ENCODE measurements around the gene SBNO2. TPM values are rescaled to one million over a fixed set of nuclear protein-coding genes. Genes with fewer than 3 reads are reported as not detected.

SBNO2 gene
- total and polyA plus RNA-seq, 8 donors: 16.3 to 74.7 (median 42.7) TPM

DNA sequence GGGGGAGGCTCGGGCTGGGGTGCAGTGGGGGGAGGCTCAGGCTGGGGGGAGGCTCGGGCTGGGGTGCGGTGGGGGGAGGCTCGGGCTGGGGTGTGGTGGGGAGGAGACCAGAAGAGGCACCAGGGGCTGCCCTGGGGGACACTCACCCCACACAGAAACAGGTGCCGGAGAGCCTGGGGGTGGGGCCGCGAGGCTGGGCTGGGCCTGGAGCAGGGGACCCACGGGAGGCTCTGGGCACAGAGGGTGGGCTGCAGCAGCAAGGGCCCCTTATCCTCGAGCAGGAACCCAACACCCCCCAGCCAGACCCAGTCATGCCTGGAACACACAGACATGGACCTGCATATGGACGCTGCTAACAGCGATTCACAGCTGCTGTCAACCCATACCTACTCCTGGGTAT, 35.9 kb downstream of the SBNO2 start:
- no peaks in the 10 kb centered on the region for H3K9me3 ChIP-seq
- no peak overlapping the region for H3K4me3 ChIP-seq
- WGBS, 5 donors: 75 to 89% (median 84%) methylated on average over 7 to 10 of the region's 11 CpGs
- intact Hi-C loops (cut with DNase I; ENCODE audit: low total_unique reads): no loop called here
- peaks cover 6 to 64% (median 50%) of the 10 kb centered on the region in 4 donors for H3K36me3 ChIP-seq
- H3K27me3 ChIP-seq: no peaks in the 10 kb centered on the region
- TF ChIP-seq, protein P1, sequence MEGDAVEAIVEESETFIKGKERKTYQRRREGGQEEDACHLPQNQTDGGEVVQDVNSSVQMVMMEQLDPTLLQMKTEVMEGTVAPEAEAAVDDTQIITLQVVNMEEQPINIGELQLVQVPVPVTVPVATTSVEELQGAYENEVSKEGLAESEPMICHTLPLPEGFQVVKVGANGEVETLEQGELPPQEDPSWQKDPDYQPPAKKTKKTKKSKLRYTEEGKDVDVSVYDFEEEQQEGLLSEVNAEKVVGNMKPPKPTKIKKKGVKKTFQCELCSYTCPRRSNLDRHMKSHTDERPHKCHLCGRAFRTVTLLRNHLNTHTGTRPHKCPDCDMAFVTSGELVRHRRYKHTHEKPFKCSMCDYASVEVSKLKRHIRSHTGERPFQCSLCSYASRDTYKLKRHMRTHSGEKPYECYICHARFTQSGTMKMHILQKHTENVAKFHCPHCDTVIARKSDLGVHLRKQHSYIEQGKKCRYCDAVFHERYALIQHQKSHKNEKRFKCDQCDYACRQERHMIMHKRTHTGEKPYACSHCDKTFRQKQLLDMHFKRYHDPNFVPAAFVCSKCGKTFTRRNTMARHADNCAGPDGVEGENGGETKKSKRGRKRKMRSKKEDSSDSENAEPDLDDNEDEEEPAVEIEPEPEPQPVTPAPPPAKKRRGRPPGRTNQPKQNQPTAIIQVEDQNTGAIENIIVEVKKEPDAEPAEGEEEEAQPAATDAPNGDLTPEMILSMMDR (IDR thresholded peaks at IDR 0.05): no peak
- TF ChIP-seq POLR2A (IDR thresholded peaks at IDR 0.05) (no peak), POLR2AphosphoS5 (IDR thresholded peaks at IDR 0.05) (no peak), EP300 (IDR thresholded peaks at IDR 0.05) (no peak)
- peaks cover 27 to 40% (median 32%) of the 10 kb centered on the region in 4 donors for H3K4me1 ChIP-seq
- no peak overlapping the region for H3K27ac ChIP-seq
- no peak for DNase-seq

DNA sequence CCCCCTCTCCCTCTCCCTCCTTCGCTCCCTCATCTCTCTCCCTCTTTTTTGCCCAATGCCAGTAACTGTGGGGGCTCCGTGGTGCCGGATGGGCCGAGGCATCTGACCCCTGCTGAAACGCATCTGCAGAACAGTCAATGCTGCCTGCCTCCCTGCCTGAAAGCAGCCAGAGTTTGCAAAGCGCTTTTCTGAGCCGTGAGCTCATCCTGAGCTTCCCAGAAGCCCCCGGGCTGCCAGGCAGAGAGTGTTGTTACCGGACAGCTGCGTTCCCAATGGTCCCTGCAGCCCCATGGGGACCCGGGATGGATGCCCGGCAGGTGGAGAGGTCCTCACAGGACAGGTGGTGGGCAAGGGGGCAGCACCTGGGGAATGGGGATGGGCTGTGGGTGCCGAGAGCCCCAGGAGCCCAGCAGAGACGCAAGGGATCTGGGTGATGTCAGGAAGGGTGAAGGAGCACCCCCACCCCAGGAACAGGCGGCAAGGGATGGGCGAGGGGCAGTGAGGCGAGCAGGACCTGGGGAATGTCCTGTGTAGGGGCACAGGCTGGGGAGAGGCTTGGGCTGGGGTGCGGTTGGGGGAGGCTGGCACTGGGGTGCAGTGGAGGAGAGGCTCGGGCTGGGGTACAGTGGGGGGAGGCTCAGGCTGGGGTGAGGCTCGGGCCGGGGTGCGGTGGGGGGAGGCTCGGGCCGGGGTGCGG, 37.3 kb downstream of the SBNO2 start:
- Histone ChIP-seq H3K9me3 (no peaks in the 10 kb centered on the region), H3K4me3 (no peak overlapping the region), H3K27me3 (no peaks in the 10 kb centered on the region), H3K36me3 (peaks cover 6 to 53% (median 39%) of the 10 kb centered on the region in 4 donors), H3K27ac (peak overlapping the region in 4 of 5 donors; percentile 58 to 92 (median 79)), H3K4me1 (peaks cover 41 to 50% (median 42%) of the 10 kb centered on the region in 4 donors)
- TF ChIP-seq EP300 (IDR thresholded peaks at IDR 0.05): no peak
- TF ChIP-seq POLR2AphosphoS5 (IDR thresholded peaks at IDR 0.05): no peak
- TF ChIP-seq POLR2A (IDR thresholded peaks at IDR 0.05): no peak
- TF ChIP-seq, protein P1 (IDR thresholded peaks at IDR 0.05): no peak
- no peak for DNase-seq
- WGBS, 5 donors: 72 to 89% (median 85%) methylated on average over 14 to 24 of the region's 25 CpGs
- intact Hi-C loops (cut with DNase I; ENCODE audit: low total_unique reads): no loop called here

DNA sequence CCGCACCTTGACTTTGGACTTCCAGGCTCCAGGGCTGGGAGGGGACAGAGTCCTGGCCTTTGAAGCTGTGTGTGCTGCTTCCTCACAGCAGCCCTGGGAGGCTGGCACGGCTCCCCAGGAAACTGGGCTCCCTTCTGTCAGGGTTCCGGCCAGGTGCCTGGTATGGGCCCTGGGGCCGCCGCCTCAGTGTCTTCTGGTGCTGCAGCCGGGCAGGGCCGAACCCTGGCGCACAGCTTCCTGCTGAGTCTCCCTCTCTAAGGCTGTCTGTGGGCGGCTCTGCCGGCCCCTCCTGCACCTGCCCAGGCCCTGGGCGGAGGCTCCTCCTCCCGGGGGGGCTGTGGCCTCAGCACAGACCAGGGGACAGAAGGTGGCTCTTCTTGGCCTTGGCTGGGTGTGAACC, 37.9 kb downstream of the SBNO2 start:
- Histone ChIP-seq H3K9me3 (no peaks in the 10 kb centered on the region), H3K27ac (peak overlapping the region in 4 of 5 donors; percentile 58 to 92 (median 79)), H3K4me3 (no peak overlapping the region), H3K27me3 (no peaks in the 10 kb centered on the region), H3K4me1 (peaks cover 44 to 50% (median 46%) of the 10 kb centered on the region in 4 donors), H3K36me3 (peaks cover 6 to 52% (median 36%) of the 10 kb centered on the region in 4 donors)
- intact Hi-C loops (cut with DNase I; ENCODE audit: low total_unique reads): no loop called here
- no peak for TF ChIP-seq POLR2A (IDR thresholded peaks at IDR 0.05)
- TF ChIP-seq, protein P1 (IDR thresholded peaks at IDR 0.05): no peak
- no peak for TF ChIP-seq EP300 (IDR thresholded peaks at IDR 0.05)
- TF ChIP-seq POLR2AphosphoS5 (IDR thresholded peaks at IDR 0.05): no peak
- no peak for DNase-seq
- 48 to 73% (median 60%) methylated on average over 7 to 12 of the region's 12 CpGs for WGBS, 5 donors

DNA sequence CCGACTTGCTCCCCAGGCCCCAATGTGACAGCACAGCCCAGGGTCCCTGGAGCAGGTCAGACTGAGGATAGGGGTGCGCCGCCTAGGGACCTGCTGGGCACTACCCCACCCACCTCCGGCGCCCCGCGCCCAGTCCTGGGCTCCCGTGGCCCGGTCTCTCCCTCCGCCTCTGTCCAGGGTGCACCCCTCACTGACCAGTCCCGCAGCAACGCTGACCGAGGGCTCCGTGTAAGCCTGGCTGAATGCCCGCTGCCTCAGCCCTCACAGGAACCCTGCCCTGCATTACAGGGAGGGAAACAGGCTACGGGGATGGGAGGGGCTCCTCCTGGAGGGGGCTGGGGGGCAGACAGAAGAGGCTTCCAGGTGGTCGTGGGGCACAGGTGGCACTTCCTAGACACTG, 38.6 kb downstream of the SBNO2 start:
- 85 to 89% (median 86%) methylated on average over 11 to 17 of the region's 17 CpGs for WGBS, 5 donors
- H3K4me1 ChIP-seq: peaks cover 51 to 58% (median 53%) of the 10 kb centered on the region in 4 donors
- H3K27ac ChIP-seq: peak overlapping the region in 4 of 5 donors; percentile 58 to 92 (median 79)
- no peaks in the 10 kb centered on the region for H3K27me3 ChIP-seq
- TF ChIP-seq, protein P1 (IDR thresholded peaks at IDR 0.05): no peak
- TF ChIP-seq POLR2A (IDR thresholded peaks at IDR 0.05): no peak
- H3K36me3 ChIP-seq: peaks cover 6 to 44% (median 29%) of the 10 kb centered on the region in 4 donors
- no peak for DNase-seq
- H3K4me3 ChIP-seq: no peak overlapping the region
- no peaks in the 10 kb centered on the region for H3K9me3 ChIP-seq
- intact Hi-C loops (cut with DNase I; ENCODE audit: low total_unique reads): no loop called here

All from stomach (tissue), 9 donors.